HepG2 (cell line): Measurements from ENCODE around the gene HTR3B. TPM values are rescaled to one million over a fixed set of nuclear protein-coding genes. Genes with fewer than 3 reads are reported as not detected.

Experiments
- DMAP1 ChIP-seq: IDR thresholded peaks from 2 replicates; pipeline ENCODE4 v1.6.1; 2016
- SKI ChIP-seq: fragments of 450-650 bp; IDR thresholded peaks from one replicate; pipeline ENCODE4 v1.6.1; 2018; ENCODE audit warnings: mild to moderate bottlenecking; ENCODE audit not compliant: partially characterized antibody
- TARDBP ChIP-seq: sonication (generic); formaldehyde crosslinking; IDR thresholded peaks from 2 replicates; pipeline ENCODE4 v1.8.0; 2022; ENCODE audit warnings: mild to moderate bottlenecking, missing genetic modification reagents
- TBL1XR1 ChIP-seq: fragments of 150-350 bp; IDR thresholded peaks from 2 replicates; pipeline ENCODE4 v1.6.1; 2014; ENCODE audit warnings: borderline replicate concordance, low read length; ENCODE audit not compliant: partially characterized antibody
- TOE1 ChIP-seq: sonication (generic); formaldehyde crosslinking; IDR thresholded peaks from 2 replicates; pipeline ENCODE4 v1.4.0; 2020; ENCODE audit warnings: mild to moderate bottlenecking, missing genetic modification reagents
- ZNF143 ChIP-seq: sonication (generic); formaldehyde crosslinking; IDR thresholded peaks from 2 replicates; pipeline ENCODE4 v1.4.0; 2020; ENCODE audit warnings: missing genetic modification reagents
- ZNF724P ChIP-seq: sonication (generic); formaldehyde crosslinking; IDR thresholded peaks from 2 replicates; pipeline ENCODE4 v1.8.0; 2022; ENCODE audit warnings: missing genetic modification reagents, borderline replicate concordance
- ZNF782 ChIP-seq: sonication (generic); formaldehyde crosslinking; IDR thresholded peaks from 2 replicates; pipeline ENCODE4 v1.4.0; 2020; ENCODE audit warnings: missing genetic modification reagents, mild to moderate bottlenecking, borderline replicate concordance
- polyA plus RNA-seq, 8 experiments: library from polyadenylated mRNA; depleted of rRNA in 3 of 8; stranded (reverse) in 7 of 8; unstranded in 1 of 8; fragments of >200 nt; fragmentation: Illumina TruSeq in 4 of 8; extraction: Trizol in 4 of 8; gene quantifications; 2 replicates each; pipeline versions ENCODE4 v1.2.1 to v1.2.3, GENCODE V29; 2011 to 2016; ENCODE audit warnings: low read depth in 4 of 8, missing spikeins in 1 of 8, mixed read lengths in 1 of 8; ENCODE audit not compliant: insufficient read depth in 1 of 8
- total RNA-seq, 5 experiments: library from RNA; depleted of rRNA; stranded (reverse); fragments of >200 nt; fragmentation: Illumina TruSeq; extraction: Trizol; gene quantifications; 2 replicates each; pipeline ENCODE4 v1.2.3, GENCODE V29; 2016; ENCODE audit warnings: low read depth in 1 of 5
- TF ChIP-seq, protein P1 (sequence below): sonication (generic); formaldehyde crosslinking; IDR thresholded peaks from 2 replicates; pipeline ENCODE4 v1.5.0; 2020; ENCODE audit warnings: mild to moderate bottlenecking, missing genetic modification reagents, borderline replicate concordance
- TF ChIP-seq, protein P2 (sequence below): sonication (generic); formaldehyde crosslinking; IDR thresholded peaks from 2 replicates; pipeline ENCODE4 v1.4.0; 2020; ENCODE audit warnings: missing genetic modification reagents
- TF ChIP-seq, protein P3 (sequence below): sonication (generic); formaldehyde crosslinking; IDR thresholded peaks from 2 replicates; pipeline ENCODE4 v1.5.1; 2020; ENCODE audit warnings: missing genetic modification reagents, mild to moderate bottlenecking, borderline replicate concordance
- TF ChIP-seq, protein P4 (sequence below): sonication (generic); formaldehyde crosslinking; IDR thresholded peaks from 2 replicates; pipeline ENCODE4 v1.5.0; 2020; ENCODE audit warnings: missing genetic modification reagents, mild to moderate bottlenecking, borderline replicate concordance
- TF ChIP-seq, protein P5 (sequence below): sonication (generic); formaldehyde crosslinking; IDR thresholded peaks from 2 replicates; pipeline ENCODE4 v1.5.0; 2020; ENCODE audit warnings: missing genetic modification reagents, mild to moderate bottlenecking, borderline replicate concordance
- TF ChIP-seq, protein P6 (sequence below): sonication (generic); formaldehyde crosslinking; IDR thresholded peaks from 2 replicates; pipeline ENCODE4 v1.5.0; 2020; ENCODE audit warnings: mild to moderate bottlenecking, missing genetic modification reagents, borderline replicate concordance

HTR3B gene
- total and polyA plus RNA-seq, 2 of the 13 experiments (the other 11 are each of a cell fraction or from before 2014, with no cell fraction given), result 0.09 to 1.7 TPM

DNA sequence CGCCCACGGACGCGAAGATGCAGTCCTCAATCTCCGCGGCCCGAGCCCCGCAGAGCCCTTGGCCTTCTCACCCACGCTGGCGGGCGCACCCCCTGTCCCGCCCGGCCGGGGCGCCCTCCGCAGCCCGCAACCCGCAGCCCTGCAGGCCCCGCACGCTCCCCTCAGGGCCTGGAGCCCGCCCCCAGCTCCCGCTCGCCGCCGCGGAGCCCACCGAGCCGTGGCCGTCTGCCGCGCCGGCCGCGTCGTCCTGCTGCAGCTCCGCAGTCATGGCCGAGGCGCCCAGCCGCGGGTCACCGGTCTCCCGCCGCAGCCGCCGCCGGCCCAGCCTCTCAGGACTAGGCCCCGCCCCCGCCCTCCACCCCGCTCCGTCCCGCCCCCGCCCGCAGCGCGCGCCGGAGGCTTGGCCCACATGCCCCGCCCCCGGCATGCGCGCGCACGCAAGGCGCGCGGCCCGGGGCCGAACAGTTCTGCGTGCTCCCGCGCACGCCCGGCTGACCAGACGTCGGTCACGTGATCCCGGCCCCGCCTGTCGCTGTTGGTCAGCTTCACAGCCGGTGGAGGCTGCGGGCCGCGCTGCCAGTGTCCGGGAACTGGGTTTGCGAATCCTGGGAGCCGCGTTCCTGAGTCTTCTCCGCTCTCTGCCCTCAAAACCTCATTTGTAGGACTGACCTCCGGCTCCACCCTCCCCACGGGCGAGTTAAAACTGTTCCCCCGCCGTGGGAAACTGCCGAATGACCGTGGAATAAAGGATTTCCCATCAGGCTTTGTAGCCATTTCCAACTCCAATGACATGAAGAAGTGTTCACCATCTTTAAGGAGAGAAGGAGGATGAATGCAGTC, 29.1 kb upstream of the HTR3B start, which contains the start of gene USP28 (continued):
- TF ChIP-seq, protein P1, sequence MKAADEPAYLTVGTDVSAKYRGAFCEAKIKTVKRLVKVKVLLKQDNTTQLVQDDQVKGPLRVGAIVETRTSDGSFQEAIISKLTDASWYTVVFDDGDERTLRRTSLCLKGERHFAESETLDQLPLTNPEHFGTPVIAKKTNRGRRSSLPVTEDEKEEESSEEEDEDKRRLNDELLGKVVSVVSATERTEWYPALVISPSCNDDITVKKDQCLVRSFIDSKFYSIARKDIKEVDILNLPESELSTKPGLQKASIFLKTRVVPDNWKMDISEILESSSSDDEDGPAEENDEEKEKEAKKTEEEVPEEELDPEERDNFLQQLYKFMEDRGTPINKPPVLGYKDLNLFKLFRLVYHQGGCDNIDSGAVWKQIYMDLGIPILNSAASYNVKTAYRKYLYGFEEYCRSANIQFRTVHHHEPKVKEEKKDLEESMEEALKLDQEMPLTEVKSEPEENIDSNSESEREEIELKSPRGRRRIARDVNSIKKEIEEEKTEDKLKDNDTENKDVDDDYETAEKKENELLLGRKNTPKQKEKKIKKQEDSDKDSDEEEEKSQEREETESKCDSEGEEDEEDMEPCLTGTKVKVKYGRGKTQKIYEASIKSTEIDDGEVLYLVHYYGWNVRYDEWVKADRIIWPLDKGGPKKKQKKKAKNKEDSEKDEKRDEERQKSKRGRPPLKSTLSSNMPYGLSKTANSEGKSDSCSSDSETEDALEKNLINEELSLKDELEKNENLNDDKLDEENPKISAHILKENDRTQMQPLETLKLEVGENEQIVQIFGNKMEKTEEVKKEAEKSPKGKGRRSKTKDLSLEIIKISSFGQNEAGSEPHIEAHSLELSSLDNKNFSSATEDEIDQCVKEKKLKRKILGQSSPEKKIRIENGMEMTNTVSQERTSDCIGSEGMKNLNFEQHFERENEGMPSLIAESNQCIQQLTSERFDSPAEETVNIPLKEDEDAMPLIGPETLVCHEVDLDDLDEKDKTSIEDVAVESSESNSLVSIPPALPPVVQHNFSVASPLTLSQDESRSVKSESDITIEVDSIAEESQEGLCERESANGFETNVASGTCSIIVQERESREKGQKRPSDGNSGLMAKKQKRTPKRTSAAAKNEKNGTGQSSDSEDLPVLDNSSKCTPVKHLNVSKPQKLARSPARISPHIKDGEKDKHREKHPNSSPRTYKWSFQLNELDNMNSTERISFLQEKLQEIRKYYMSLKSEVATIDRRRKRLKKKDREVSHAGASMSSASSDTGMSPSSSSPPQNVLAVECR (CRISPR knock-in tag), result peak; percentile 38; the same call in 1 of the 2 replicates
- TF ChIP-seq, protein P2, sequence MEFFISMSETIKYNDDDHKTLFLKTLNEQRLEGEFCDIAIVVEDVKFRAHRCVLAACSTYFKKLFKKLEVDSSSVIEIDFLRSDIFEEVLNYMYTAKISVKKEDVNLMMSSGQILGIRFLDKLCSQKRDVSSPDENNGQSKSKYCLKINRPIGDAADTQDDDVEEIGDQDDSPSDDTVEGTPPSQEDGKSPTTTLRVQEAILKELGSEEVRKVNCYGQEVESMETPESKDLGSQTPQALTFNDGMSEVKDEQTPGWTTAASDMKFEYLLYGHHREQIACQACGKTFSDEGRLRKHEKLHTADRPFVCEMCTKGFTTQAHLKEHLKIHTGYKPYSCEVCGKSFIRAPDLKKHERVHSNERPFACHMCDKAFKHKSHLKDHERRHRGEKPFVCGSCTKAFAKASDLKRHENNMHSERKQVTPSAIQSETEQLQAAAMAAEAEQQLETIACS, result peak; percentile 96
- TF ChIP-seq TOE1 (0 out of 2 replicates have a peak, but pooled peaks have one; percentile 41), DMAP1 (CRISPR knock-in tag) (peak; percentile 35; the same call in 1 of the 2 replicates), ZNF143 (CRISPR knock-in tag) (peak; percentile 80), TBL1XR1 (peak; percentile 21), ZNF724P (CRISPR knock-in tag) (peak; percentile 74; the same call in 1 of the 2 replicates), ZNF782 (CRISPR knock-in tag) (0 out of 2 replicates have a peak, but pooled peaks have one; percentile 34), TARDBP (peak; percentile 46; the same call in 1 of the 2 replicates), SKI (no peak)
- TF ChIP-seq, protein P3, sequence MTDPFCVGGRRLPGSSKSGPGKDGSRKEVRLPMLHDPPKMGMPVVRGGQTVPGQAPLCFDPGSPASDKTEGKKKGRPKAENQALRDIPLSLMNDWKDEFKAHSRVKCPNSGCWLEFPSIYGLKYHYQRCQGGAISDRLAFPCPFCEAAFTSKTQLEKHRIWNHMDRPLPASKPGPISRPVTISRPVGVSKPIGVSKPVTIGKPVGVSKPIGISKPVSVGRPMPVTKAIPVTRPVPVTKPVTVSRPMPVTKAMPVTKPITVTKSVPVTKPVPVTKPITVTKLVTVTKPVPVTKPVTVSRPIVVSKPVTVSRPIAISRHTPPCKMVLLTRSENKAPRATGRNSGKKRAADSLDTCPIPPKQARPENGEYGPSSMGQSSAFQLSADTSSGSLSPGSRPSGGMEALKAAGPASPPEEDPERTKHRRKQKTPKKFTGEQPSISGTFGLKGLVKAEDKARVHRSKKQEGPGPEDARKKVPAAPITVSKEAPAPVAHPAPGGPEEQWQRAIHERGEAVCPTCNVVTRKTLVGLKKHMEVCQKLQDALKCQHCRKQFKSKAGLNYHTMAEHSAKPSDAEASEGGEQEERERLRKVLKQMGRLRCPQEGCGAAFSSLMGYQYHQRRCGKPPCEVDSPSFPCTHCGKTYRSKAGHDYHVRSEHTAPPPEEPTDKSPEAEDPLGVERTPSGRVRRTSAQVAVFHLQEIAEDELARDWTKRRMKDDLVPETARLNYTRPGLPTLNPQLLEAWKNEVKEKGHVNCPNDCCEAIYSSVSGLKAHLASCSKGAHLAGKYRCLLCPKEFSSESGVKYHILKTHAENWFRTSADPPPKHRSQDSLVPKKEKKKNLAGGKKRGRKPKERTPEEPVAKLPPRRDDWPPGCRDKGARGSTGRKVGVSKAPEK (CRISPR knock-in tag), result no peak
- TF ChIP-seq, protein P4, sequence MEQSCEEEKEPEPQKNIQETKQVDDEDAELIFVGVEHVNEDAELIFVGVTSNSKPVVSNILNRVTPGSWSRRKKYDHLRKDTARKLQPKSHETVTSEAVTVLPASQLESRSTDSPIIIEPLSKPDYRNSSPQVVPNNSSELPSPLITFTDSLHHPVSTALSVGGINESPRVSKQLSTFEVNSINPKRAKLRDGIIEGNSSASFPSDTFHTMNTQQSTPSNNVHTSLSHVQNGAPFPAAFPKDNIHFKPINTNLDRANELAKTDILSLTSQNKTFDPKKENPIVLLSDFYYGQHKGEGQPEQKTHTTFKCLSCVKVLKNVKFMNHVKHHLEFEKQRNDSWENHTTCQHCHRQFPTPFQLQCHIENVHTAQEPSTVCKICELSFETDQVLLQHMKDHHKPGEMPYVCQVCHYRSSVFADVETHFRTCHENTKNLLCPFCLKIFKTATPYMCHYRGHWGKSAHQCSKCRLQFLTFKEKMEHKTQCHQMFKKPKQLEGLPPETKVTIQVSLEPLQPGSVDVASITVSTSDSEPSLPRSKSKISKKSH, result 0 out of 2 replicates have a peak, but pooled peaks have one; percentile 59
- TF ChIP-seq, protein P5, sequence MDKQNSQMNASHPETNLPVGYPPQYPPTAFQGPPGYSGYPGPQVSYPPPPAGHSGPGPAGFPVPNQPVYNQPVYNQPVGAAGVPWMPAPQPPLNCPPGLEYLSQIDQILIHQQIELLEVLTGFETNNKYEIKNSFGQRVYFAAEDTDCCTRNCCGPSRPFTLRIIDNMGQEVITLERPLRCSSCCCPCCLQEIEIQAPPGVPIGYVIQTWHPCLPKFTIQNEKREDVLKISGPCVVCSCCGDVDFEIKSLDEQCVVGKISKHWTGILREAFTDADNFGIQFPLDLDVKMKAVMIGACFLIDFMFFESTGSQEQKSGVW (CRISPR knock-in tag), result no peak
- TF ChIP-seq, protein P6, sequence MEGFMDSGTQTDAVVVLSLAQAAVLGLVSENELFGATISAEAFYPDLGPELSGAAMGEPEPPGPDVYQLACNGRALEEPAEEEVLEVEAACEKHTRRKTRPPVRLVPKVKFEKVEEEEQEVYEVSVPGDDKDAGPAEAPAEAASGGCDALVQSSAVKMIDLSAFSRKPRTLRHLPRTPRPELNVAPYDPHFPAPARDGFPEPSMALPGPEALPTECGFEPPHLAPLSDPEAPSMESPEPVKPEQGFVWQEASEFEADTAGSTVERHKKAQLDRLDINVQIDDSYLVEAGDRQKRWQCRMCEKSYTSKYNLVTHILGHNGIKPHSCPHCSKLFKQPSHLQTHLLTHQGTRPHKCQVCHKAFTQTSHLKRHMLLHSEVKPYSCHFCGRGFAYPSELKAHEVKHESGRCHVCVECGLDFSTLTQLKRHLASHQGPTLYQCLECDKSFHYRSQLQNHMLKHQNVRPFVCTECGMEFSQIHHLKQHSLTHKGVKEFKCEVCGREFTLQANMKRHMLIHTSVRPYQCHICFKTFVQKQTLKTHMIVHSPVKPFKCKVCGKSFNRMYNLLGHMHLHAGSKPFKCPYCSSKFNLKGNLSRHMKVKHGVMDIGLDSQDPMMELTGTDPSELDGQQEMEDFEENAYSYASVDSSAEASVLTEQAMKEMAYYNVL (CRISPR knock-in tag), result no peak
